Amniotic stem cell (primary cell): Measurements from ENCODE around the gene AFDN.
"Not testable (repeated sequence)": the region's sequence is repeated elsewhere in the genome, so short reads cannot be mapped to it uniquely, and the experiment has no call there.

Source experiments
- DNase-seq: peaks from one replicate; lab custom pipeline; 2025; lab: John Stamatoyannopoulos, UW

Gene AFDN

DNA sequence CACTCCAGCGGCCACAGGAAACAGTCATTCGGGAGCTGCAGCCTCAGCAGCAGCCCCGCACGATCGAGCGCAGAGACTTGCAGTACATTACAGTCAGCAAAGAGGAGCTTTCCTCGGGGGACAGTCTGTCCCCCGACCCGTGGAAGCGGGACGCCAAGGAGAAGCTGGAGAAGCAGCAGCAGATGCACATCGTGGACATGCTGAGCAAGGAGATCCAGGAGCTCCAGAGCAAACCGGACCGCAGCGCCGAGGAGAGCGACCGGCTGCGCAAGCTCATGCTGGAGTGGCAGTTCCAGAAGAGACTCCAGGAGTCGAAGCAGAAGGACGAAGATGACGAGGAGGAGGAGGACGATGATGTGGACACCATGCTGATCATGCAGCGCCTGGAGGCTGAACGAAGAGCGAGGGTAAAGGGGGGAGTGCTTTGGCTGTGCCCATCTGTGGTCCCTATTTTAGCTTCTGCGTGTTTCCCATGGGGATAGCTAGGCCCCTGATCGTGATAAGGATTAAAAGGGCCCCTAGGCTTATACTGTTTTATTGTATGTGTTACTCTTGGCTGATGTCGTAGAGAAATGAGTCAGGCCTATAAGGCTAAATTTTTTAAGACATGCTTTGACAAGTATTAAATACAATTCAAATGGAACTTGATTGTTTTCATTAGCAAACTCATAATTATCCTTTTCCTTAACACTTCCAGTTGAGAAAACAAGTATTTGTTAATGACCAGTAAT, 125.2 kb downstream of the AFDN start:
- no peak for DNase-seq

DNA sequence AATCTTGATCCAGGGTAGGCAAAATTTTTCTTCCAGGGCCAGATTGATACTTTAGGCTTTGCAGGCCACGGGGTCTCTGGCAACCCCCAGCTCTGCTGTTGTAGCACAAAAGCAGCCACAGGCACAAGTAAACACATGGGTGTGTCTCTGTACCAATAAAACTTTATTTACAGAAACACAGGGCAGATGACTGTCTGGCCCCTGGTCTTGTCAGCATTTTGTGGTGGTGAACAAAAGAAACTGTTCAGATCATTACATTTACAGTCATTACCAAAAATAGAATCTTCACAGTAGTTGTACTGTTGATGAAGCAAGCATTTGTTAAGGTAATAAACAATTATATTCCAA, 125.8 kb downstream of the AFDN start:
- no peak for DNase-seq

DNA sequence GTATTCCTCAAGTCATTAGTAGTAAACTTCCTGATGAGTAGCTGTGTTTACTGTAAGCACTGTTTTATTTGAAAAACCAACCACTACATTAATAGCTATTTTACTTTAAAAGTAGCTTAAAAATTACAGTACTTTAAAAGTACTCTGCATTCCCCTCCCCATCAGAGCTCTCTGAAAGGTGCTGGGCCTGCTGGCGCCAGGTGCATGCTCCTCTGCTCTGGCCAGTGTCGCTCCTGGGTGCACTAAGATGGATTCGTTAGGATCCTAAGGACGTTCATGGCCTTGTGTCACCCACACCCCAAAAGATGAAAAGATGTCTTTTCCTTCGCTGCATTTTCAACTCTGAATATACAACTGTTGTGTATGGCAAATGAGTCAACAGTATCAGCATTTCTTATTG, 126.8 kb downstream of the AFDN start:
- no peak for DNase-seq

DNA sequence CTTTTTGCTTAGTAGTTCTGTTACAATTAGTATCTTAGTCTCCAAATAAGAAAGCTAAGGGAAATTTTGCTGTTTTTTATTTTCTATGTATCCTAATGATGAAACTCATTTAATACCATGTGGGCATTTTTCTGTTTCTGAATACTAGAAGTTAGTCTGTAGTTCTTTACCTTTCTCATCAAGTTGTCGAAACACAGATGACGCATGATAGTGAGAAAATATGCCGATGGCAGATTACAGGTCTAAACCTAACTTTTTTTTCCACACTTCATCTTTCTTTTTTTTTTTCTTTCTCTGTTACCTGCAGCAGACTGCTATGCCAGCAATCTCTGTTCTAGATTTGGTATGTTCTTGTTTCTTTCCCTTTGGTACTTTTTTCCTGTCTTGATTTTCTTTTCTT, 127.4 kb downstream of the AFDN start:
- no peak for DNase-seq

DNA sequence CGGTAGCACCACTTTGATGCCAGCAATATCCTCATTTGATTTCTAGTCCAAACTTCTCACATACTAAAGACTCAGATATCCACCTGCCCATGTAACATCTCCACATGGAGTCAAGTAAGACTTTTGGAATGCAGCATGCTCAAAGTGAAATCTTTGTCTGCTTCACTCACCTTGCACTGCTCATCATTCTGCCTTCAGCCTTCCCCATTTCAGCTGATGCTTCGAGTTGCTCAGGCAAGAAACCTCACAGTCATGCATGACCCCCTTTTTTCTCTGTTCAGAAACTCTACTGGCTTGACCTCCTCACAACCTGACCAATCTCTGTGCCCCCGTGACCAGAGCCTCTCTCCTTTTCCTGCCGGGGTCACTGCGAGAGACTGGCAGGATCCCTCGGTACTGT, 129.8 kb downstream of the AFDN start:
- no peak for DNase-seq

DNA sequence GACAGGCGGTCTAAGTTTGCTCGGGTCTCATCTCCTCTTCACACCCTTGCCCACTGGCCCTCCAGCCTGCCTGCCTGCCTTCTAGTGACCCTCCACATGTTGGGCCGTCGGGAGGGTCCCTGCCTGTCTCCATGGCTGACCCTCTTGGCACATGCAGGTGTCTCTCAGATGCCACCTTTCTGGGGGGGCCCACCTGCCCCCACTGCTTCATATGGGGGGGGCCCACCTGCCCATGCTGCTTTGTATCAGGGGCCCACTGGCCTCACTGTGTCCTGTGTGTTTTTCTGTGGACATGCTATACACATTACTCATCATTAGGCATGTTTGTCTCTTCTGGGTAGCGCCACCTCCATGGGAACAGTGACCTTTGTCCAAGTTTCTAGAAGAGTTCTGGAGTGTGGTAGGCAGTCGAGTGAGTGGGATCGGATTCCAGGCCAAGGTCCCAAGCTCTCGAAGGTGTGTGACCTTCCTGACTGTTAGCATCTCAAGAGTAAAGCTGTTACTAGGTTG, 130.3 kb downstream of the AFDN start:
- no peak for DNase-seq

DNA sequence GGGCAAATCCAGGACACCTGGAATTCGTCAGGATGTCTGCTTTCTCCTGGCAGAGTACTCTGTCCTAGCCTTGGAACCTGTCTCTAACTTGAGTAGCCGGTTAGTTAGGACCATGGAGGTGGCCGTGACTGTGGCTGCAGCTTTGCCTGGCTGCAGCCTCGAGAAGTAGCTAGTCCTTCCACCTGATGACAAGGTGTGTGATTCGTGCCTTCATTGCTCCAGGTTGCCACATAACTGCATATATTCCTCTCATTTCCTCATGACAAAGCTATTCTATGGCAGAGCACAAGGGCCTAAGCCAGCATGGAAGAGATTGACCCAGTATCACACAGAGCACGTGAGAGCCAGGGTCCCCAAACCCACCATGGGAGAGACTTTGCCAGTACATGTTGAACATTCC, 130.9 kb downstream of the AFDN start:
- DNase-seq: no peak

DNA sequence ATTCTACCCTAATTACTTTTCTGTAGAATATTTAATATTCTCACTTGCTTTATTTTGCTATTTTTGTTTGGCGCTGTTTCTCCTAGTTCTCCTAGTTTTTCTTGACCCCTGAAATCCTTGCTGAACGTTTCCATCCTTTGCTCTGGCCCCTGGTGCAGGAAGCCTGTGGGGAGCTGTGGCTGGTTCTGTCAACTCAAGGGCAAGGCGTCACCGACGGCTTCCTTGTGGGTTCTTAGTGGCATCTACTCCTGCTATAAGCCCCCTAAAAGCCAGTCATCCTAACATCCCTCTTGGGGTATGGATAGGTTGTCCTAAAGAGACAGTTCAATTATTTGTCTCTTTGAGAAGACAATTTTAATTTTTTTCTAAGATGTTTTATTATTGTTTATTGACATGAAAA, 133.9 kb downstream of the AFDN start:
- DNase-seq: no peak

DNA sequence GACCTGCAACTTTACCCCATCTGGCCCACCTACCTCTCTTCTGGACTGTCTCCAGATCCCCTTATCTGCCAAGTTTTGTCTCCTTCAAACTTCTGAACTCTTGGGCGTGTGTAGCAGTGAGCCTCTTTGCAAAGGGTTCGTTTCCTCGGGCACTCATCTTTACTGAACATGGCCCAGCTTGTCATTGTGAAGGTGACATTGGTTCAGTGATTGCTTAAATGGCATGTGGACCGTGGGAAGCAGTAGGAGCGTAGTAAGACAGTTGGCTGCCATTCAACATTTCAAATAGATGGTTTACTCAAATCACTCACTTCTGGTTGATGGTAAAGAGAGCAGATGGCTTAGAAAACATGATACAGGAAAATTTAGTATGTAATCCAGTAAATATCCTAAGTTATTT, 136.0 kb downstream of the AFDN start:
- no peak for DNase-seq

DNA sequence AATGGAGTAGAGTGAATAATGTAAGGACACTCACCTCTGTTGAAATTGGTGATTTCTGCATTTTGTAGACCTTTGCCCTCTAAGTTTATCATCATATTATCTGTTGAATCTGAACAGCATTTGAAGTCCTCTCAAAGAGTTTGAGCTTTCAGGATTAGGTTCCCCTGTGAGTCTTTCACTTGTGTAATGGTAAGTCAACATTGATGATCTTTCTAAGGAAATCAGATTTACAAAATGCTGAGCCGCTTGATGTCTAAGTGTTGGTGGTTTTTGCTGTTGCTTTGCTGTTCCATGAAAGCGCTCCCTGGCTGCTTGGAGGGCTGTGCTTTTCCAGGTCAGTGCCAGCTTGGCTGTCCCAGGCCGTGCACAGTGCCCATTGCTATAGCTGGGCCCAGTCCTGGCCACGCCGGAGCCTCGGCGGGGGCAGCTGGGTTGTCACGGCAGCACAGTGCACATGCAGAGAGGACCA, 136.9 kb downstream of the AFDN start:
- DNase-seq: no peak

DNA sequence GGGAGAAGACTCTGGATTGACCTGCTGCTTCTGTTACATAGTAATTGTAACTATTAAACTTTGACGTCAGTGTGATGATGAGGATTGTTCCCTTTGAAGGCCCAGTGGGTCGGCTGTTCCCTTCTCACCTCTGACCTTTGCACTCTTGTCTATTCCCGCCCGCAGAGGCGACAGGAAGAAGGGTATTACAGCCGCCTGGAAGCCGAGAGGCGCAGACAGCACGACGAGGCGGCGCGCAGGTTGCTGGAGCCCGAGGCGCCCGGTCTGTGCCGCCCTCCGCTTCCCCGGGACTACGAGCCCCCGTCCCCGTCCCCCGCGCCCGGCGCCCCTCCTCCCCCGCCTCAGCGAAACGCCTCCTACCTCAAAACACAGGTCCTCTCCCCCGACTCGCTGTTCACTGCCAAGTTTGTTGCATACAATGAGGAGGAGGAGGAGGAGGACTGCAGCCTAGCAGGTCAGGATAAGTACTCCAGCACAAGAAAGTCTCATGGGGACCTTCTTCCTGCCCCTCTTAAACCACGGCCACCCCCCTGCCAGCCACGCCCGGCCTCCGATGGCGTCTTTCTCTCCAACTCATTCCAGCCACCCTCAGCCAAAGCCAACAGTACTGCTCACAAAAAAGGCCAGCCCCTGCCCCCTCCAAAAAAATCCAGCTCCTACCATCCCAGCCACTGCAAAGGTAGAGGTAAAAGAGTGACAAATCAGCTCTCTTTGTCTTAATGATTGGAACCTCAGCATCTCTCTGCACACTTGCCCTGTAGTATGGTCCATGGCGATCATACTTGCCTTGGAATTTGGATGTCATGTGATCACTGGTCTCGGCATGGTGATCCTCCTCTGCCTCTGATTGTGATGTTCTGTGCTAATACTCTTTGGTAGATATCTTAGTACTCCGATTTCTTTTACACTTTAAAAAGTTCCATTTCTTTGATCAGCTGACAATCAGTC, 139.2 kb downstream of the AFDN start:
- no peak for DNase-seq

DNA sequence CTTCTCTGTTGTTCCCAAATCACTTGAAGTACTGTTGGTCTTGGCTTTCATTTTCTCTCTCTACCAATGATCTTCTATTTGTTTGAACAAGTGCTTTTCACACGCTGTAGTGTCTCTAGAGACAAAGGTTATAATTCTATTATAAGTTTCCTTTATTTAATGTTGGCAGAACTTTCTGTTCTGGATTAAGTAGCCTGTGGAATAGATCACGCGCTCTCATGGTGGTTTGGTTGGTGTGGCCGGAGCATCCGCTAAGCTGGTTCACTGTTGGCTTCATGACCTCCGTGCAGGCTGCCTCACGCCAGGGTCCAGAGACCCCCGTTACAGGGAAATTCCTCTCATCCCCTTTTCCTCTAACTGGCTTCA, 139.8 kb downstream of the AFDN start:
- DNase-seq: no peak

DNA sequence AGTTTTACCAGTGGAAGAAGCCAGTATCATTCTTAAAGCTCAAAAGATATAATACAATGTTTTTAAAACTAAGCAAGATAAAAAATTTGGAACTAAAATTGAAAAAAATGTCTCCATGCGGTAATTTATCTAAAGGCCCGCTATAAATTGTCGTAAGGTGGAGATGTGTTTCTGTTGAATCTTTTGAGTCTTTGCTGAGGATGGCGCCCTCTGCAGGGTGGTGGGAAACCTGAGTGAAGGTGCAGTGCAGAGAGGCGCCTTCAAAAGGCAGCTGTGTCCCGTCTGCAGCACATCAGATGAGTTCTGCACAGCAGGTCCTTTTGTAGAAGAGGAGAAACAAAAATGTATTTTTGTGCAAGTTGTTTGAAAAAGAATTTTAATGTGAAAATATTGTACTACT, 141.4 kb downstream of the AFDN start:
- DNase-seq: no peak

DNA sequence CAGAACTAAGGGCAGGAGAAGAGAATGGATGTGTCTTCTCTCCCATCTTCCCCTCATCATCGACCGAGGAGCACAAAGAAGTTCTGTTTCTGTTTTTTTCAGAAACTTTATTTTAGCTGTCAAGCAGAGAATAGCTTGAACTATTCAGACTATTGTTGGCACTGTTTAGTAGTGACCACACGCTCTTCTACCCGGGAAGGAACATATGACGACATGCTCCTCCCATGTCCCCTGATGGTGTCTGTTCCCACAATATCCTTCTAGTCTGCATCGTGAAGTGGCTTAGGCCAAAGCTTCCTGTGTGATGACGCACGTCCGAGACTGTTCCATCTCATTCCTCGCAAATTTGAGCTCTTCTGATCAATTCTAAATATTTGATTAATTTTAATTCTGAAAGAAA, 143.5 kb downstream of the AFDN start:
- no peak for DNase-seq

DNA sequence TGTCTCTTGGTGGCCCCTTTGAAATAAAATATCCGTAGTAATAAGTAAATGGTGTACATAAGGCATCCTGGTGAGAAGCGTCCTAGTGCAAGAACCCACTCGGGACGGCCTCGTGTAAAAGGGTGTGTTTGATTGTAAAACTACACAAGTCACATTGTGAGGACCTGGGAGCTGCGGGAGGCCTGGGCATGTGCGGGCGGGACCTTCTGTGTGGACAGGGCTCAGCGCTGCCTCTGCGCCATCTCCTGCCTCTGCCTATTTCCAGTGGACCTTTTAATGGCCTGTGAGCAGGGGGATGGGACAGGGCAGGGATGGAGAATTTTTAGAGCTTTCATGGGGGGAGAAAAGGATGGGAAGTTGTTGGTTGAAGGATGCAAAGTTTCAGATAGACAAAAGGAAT, 145.5 kb downstream of the AFDN start:
- DNase-seq: no peak

DNA sequence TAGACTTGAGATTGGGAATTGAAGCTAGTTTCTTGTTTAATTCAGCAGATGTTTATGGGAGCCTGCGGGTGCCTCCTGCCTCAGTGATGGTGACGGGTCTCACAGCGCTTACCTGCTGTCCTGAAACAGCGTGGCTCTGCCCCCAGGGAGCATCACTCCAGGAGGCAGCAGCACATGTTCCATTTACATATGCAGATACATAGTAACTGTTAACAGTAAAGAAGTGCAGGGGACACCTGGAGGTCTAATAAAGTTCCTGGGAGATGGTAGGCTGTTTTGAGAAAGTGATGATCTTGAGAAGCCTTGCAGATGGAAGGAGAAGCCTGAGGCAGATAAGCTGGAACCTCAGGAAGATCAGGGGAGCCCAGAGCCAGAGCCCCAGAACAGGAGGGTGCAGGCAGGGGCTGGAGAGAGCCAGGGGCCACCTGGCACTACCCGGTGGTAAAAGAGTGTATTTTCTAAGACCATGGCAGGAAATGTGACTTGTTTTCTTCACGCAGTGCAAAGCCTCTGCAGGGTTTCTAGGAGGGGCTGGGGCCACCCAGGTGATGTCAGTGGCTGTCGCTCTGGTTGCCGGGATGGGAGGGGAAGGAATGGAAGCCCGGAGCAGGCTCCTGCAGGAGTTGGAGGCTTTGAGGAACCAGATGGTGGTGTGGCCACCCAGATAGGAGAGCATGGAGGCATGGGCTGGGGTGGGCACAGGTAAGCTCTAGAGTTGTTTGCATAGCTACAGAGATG, 146.6 kb downstream of the AFDN start:
- DNase-seq: no peak

DNA sequence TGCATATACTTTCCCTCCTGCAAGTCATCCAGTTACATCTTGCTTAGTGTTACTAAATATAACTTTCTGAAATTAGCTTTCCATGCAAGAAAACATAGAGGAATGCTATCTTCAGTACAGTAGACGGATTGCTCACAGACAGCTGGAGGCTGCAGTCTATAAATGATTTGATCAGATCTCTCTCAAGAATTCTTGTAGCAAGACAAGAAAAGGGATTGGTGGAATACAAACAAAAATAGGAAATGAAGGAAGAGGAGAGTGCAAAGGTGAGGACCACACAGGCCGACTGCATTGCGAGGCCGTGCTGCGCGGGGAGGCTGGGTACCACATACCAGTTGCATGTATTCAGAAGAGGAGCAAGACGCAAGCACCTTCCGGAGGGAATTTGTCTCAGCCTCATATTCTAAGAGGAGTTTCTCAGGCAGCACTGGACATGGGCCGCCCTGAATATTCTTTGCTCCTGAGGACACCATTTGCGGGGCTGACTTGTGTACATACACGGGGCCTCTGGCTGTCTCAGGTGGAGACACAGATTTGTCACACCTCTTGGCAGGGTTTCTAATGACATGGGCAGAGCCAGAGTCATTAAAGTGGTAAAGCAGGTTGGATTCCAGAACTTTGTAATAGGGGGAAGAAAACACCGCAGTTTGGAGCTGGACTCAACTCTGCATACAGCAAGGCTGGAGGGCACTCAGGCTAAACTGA, 148.1 kb downstream of the AFDN start:
- DNase-seq: no peak

DNA sequence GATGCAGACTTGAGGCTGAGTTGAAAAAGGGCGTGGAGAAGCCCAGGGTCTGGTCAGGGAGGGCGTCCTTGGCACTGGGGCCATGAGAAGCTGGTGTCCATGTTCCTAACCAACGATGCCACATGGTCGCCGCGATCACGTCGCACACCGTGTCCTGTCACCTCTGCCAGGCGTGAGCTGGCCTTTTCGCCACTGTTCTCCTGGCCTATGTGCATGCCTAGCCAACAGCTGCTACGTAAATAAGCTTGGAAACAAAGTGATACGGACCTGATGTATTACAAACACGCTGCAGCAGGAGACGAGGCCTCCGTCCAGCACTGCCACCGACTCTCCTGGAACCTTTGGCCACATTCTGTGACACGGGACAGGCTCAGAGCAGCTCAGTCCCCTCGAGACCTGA, 148.7 kb downstream of the AFDN start:
- no peak for DNase-seq

DNA sequence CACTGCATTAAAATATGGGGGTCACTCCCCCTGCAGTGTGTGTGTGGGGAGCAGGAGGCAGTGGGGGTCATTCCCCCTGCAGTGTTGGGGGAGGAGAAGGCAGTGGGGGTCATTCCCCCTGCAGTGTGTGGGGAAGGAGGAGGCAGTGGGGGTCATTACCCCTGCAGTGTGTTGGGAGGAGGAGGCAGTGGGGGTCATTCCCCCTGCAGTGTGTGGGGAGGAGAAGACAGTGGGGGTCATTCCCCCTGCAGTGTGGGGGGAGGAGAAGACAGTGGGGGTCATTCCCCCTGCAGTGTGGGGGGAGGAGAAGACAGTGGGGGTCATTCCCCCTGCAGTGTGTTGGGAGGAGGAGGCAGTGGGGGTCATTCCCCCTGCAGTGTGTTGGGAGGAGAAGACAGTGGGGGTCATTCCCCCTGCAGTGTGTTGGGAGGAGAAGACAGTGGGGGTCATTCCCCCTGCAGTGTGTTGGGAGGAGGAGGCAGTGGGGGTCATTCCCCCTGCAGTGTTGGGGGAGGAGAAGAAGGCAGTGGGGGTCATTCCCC, 149.5 kb downstream of the AFDN start:
- DNase-seq: not testable (repeated sequence)

DNA sequence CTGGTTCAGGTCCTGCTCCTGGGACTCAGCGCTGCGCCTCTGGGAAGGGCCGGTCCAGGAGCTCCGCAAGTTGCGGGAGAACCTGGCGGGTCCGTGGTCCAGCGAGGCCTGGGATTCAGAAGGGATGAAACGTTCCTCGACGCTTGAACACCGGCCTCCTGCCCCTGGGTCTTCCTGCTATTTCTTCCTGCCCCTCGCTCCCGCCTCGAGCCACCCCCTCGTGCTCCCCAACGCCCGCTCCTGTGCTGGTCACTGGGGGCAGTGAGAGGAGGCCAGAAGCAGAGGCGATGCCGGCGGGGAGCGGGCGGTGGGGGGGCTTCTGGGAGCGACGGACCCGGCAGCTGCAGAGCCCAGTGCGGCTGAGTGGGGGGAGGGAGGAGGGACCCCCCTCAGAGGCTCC, 150.0 kb downstream of the AFDN start:
- no peak for DNase-seq

DNA sequence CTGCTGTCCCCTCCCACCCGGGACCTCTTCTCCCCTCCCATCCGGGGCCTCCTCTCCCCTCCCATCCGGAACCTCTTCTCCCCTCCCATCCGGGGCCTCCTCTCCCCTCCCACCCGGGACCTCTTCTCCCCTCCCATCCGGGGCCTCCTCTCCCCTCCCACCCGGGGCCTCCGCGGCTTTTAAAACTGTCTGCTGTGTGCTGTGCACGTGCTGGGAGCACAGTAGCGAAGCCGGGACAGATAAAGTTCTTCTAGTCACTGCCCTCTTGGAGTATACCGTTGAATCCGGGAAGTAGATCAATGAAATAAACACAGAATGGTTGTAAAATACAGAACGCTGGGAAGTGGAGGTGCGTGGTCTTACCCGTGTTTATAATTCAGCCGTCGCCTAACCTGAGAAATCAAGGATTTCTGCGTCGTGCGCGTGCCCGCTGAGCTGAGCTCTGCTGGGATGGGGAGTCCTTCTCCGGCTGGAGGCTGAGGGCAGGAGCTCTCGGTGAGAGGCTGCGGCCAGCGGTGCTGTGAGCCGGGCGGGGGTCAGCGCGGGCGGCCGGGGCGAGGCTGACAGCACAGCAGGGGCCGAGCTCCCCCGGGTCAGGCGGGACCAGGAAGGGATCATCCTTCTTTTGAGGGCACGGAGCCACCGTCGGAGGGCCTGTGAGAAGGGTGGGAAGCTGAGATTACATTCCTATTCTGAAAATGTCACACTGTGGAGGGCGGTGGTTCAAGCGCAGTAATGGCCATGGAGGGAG, 151.2 kb downstream of the AFDN start:
- DNase-seq: no peak
